ENCODE measurements around the gene MARVELD1. TPM values are rescaled to one million over a fixed set of nuclear protein-coding genes. Genes with fewer than 3 reads are reported as not detected.

The MARVELD1 gene
- total and polyA plus RNA-seq, 2 of the 13 experiments (the other 11 are each of a cell fraction or from before 2014, with no cell fraction given), result not detected

Other genes starting within 250 kb of the MARVELD1 start
- 76.4 and 95.9 TPM in 2 replicates for gene MMS19, start 215.3 kb upstream of the MARVELD1 start, total RNA-seq (2016; rRNA removed; fragmentation: Illumina TruSeq; extraction: Trizol)
- gene MMS19, start 215.3 kb upstream of the MARVELD1 start, polyA plus RNA-seq (2011; rRNA removed), result 106 and 107 TPM in 2 replicates
- gene UBTD1, start 214.8 kb upstream of the MARVELD1 start, total RNA-seq (2016; rRNA removed; fragmentation: Illumina TruSeq; extraction: Trizol), result 5.8 and 7.9 TPM in 2 replicates
- 10.0 and 11.4 TPM in 2 replicates for gene UBTD1, start 214.8 kb upstream of the MARVELD1 start, polyA plus RNA-seq (2011; rRNA removed)
- not detected in 2 replicates for gene ANKRD2, start 141.0 kb upstream of the MARVELD1 start, total RNA-seq (2016; rRNA removed; fragmentation: Illumina TruSeq; extraction: Trizol)
- gene ANKRD2, start 141.0 kb upstream of the MARVELD1 start, polyA plus RNA-seq (2011; rRNA removed), result not detected in 2 replicates
- 18.8 and 19.5 TPM in 2 replicates for gene HOGA1, start 129.3 kb upstream of the MARVELD1 start, total RNA-seq (2016; rRNA removed; fragmentation: Illumina TruSeq; extraction: Trizol)
- 7.1 and 7.6 TPM in 2 replicates for gene HOGA1, start 129.3 kb upstream of the MARVELD1 start, polyA plus RNA-seq (2011; rRNA removed)
- gene C10orf62, start 124.0 kb upstream of the MARVELD1 start, total RNA-seq (2016; rRNA removed; fragmentation: Illumina TruSeq; extraction: Trizol), result 0.28 and 1.6 TPM in 2 replicates
- gene C10orf62, start 124.0 kb upstream of the MARVELD1 start, polyA plus RNA-seq (2011; rRNA removed), result 0.61 and 0.74 TPM in 2 replicates
- gene MORN4, start 80.2 kb upstream of the MARVELD1 start, total RNA-seq (2016; rRNA removed; fragmentation: Illumina TruSeq; extraction: Trizol), result 3.4 and 4.2 TPM in 2 replicates
- 9.1 and 10.8 TPM in 2 replicates for gene MORN4, start 80.2 kb upstream of the MARVELD1 start, polyA plus RNA-seq (2011; rRNA removed)
- 14.3 and 16.6 TPM in 2 replicates for gene PI4K2A, start 73.1 kb upstream of the MARVELD1 start, total RNA-seq (2016; rRNA removed; fragmentation: Illumina TruSeq; extraction: Trizol)
- gene PI4K2A, start 73.1 kb upstream of the MARVELD1 start, polyA plus RNA-seq (2011; rRNA removed), result 10.9 and 12.3 TPM in 2 replicates
- gene AVPI1, start 26.5 kb upstream of the MARVELD1 start, total RNA-seq (2016; rRNA removed; fragmentation: Illumina TruSeq; extraction: Trizol), result 39.8 and 47.6 TPM in 2 replicates
- 60.6 and 61.2 TPM in 2 replicates for gene AVPI1, start 26.5 kb upstream of the MARVELD1 start, polyA plus RNA-seq (2011; rRNA removed)
- 6.1 and 19.7 TPM in 2 replicates for gene ZFYVE27, start 23.4 kb downstream of the MARVELD1 start, total RNA-seq (2016; rRNA removed; fragmentation: Illumina TruSeq; extraction: Trizol)
- 20.5 and 26.9 TPM in 2 replicates for gene ZFYVE27, start 23.4 kb downstream of the MARVELD1 start, polyA plus RNA-seq (2011; rRNA removed)
- gene SFRP5, start 58.3 kb downstream of the MARVELD1 start, total RNA-seq (2016; rRNA removed; fragmentation: Illumina TruSeq; extraction: Trizol), result 0.83 and 1.7 TPM in 2 replicates
- gene SFRP5, start 58.3 kb downstream of the MARVELD1 start, polyA plus RNA-seq (2011; rRNA removed), result 0.16 and 0.32 TPM in 2 replicates
- not detected in 2 replicates for gene GOLGA7B, start 136.1 kb downstream of the MARVELD1 start, total RNA-seq (2016; rRNA removed; fragmentation: Illumina TruSeq; extraction: Trizol)
- gene GOLGA7B, start 136.1 kb downstream of the MARVELD1 start, polyA plus RNA-seq (2011; rRNA removed), result not detected in 2 replicates

Measured in HepG2 (cell line).